MM.1S (cell line): Measurements from ENCODE around the gene TRPM8.

Source experiments
- DNase-seq: peaks from one replicate; pipeline ENCODE4 v3.0.0-alpha.2; 2015
- H2AFZ ChIP-seq: fragments of 300-600 bp; sonication (generic); 2 replicates; pipeline ENCODE4 v1.6.0; 2016; ENCODE audit warnings: antibody characterized with exemption, low read length
- H3F3A ChIP-seq: fragments of 300-600 bp; sonication (generic); 2 replicates; pipeline ENCODE4 v1.6.1; 2016; ENCODE audit warnings: mild to moderate bottlenecking, antibody characterized with exemption, low read length, moderate library complexity, mixed read lengths; ENCODE audit not compliant: insufficient read depth
- H3K27ac ChIP-seq: fragments of 300-600 bp; sonication (generic); 2 replicates; pipeline ENCODE4 v1.5.1; 2016; ENCODE audit warnings: mild to moderate bottlenecking, low read length
- H3K27me3 ChIP-seq: fragments of 300-600 bp; sonication (generic); replicated peaks from 2 replicates; pipeline ENCODE4 v1.6.0; 2016; ENCODE audit warnings: low read length; ENCODE audit not compliant: insufficient read depth
- H3K36me3 ChIP-seq: fragments of 300-600 bp; sonication (generic); replicated peaks from 2 replicates; pipeline ENCODE4 v1.6.1; 2016; ENCODE audit warnings: mild to moderate bottlenecking, low read length, mixed read lengths; ENCODE audit not compliant: insufficient read depth
- H3K4me1 ChIP-seq: fragments of 300-600 bp; sonication (generic); 2 replicates; pipeline ENCODE4 v1.6.1; 2016; ENCODE audit warnings: low read length, mixed read lengths
- H3K4me2 ChIP-seq: fragments of 300-600 bp; sonication (generic); 2 replicates; pipeline ENCODE4 v1.6.0; 2016; ENCODE audit warnings: low read depth, low read length
- H3K4me3 ChIP-seq: fragments of 300-600 bp; sonication (generic); 2 replicates; pipeline ENCODE4 v1.5.1; 2016; ENCODE audit warnings: low read length, mixed read lengths
- H3K79me2 ChIP-seq: fragments of 300-600 bp; sonication (generic); 2 replicates; pipeline ENCODE4 v1.6.1; 2016; ENCODE audit warnings: mixed run types, low read length, mixed read lengths
- H3K9ac ChIP-seq: fragments of 300-600 bp; sonication (generic); 2 replicates; pipeline ENCODE4 v1.6.1; 2016; ENCODE audit warnings: low read length, mixed read lengths
- H3K9me2 ChIP-seq: fragments of 300-600 bp; sonication (generic); replicated peaks from 2 replicates; pipeline ENCODE4 v1.6.1; 2016; ENCODE audit warnings: mild to moderate bottlenecking, low read length, mixed read lengths; ENCODE audit not compliant: insufficient read depth
- H3K9me3 ChIP-seq: fragments of 300-600 bp; sonication (generic); replicated peaks from 2 replicates; pipeline ENCODE4 v1.6.1; 2016; ENCODE audit warnings: mild to moderate bottlenecking, low read length, mixed read lengths; ENCODE audit not compliant: insufficient read depth
- H4K20me1 ChIP-seq: fragments of 300-600 bp; sonication (generic); 2 replicates; pipeline ENCODE4 v1.6.1; 2016; ENCODE audit warnings: mild to moderate bottlenecking, low read length, moderate library complexity, mixed read lengths; ENCODE audit not compliant: insufficient read depth
- CTCF ChIP-seq: fragments of 300-600 bp; sonication (generic); IDR thresholded peaks from 2 replicates; pipeline ENCODE4 v1.5.1; 2016; ENCODE audit warnings: antibody characterized with exemption, low read length, mixed read lengths
- EZH2 ChIP-seq: fragments of 300-600 bp; sonication (generic); optimal IDR thresholded peaks from 2 replicates; pipeline ENCODE3; 2017; ENCODE audit warnings: low read depth, mild to moderate bottlenecking, antibody characterized with exemption, low read length, mixed read lengths
- EZH2phosphoT487 ChIP-seq: fragments of 300-600 bp; sonication (generic); IDR thresholded peaks from 2 replicates; pipeline ENCODE4 v1.6.1; 2018; ENCODE audit warnings: antibody characterized with exemption, low read length

Gene TRPM8

GRCh38 chr2:234001380-234002160 is 84.4 kb downstream of the TRPM8 start:
- H3F3A ChIP-seq: no peaks in the 10 kb centered on the region
- H3K4me2 ChIP-seq: no peak overlapping the region
- no peaks in the 10 kb centered on the region for H3K9me3 ChIP-seq
- no peaks in the 10 kb centered on the region for H3K4me1 ChIP-seq
- no peak overlapping the region for H3K4me3 ChIP-seq
- no peaks in the 10 kb centered on the region for H3K9me2 ChIP-seq
- H3K79me2 ChIP-seq: no peaks in the 10 kb centered on the region
- TF ChIP-seq EZH2 (no peak), CTCF (no peak), EZH2phosphoT487 (no peak)
- no peaks in the 10 kb centered on the region for H3K27me3 ChIP-seq
- no peaks in the 10 kb centered on the region for H3K36me3 ChIP-seq
- no peak overlapping the region for H3K9ac ChIP-seq
- no peak overlapping the region for H2AFZ ChIP-seq
- DNase-seq: no peak
- no peak overlapping the region for H3K27ac ChIP-seq
- H4K20me1 ChIP-seq: no peaks in the 10 kb centered on the region

- no peak for TF ChIP-seq EZH2phosphoT487
- no peak for TF ChIP-seq CTCF
- TF ChIP-seq EZH2: no peak
- Histone ChIP-seq H3K4me2 (no peak overlapping the region), H3K4me1 (no peaks in the 10 kb centered on the region), H3K9me3 (no peaks in the 10 kb centered on the region), H2AFZ (no peak overlapping the region), H3K27ac (no peak overlapping the region), H3K4me3 (no peak overlapping the region), H3K9ac (no peak overlapping the region), H3F3A (no peaks in the 10 kb centered on the region), H3K27me3 (no peaks in the 10 kb centered on the region), H3K36me3 (no peaks in the 10 kb centered on the region), H3K9me2 (no peaks in the 10 kb centered on the region), H3K79me2 (no peaks in the 10 kb centered on the region), H4K20me1 (no peaks in the 10 kb centered on the region)
- DNase-seq: no peak
These were observed 85.1 kb downstream of the TRPM8 start for GRCh38 chr2:234002281-234002680.

- no peaks in the 10 kb centered on the region for H3K9me2 ChIP-seq
- TF ChIP-seq EZH2phosphoT487: no peak
- no peak for TF ChIP-seq CTCF
- no peak for TF ChIP-seq EZH2
- H3K27me3 ChIP-seq: no peaks in the 10 kb centered on the region
- H3K27ac ChIP-seq: no peak overlapping the region
- no peaks in the 10 kb centered on the region for H3K4me1 ChIP-seq
- DNase-seq: no peak
- no peak overlapping the region for H2AFZ ChIP-seq
- H3K4me2 ChIP-seq: no peak overlapping the region
- H3K36me3 ChIP-seq: no peaks in the 10 kb centered on the region
- no peaks in the 10 kb centered on the region for H4K20me1 ChIP-seq
- no peak overlapping the region for H3K4me3 ChIP-seq
- H3F3A ChIP-seq: no peaks in the 10 kb centered on the region
- no peaks in the 10 kb centered on the region for H3K9me3 ChIP-seq
- H3K9ac ChIP-seq: no peak overlapping the region
- no peaks in the 10 kb centered on the region for H3K79me2 ChIP-seq
These were observed 86.9 kb downstream of the TRPM8 start for GRCh38 chr2:234003972-234004617.
